GM19351 (cell line): ENCODE measurements around the gene FAM13A.

Experiments
- ATAC-seq: cut with Tn5 transposase; IDR thresholded peaks from one replicate; pipeline ENCODE4 v1.9.1; 2021; ENCODE audit warnings: mild to moderate bottlenecking, moderate library complexity; ENCODE audit not compliant: unreplicated experiment

FAM13A gene

DNA sequence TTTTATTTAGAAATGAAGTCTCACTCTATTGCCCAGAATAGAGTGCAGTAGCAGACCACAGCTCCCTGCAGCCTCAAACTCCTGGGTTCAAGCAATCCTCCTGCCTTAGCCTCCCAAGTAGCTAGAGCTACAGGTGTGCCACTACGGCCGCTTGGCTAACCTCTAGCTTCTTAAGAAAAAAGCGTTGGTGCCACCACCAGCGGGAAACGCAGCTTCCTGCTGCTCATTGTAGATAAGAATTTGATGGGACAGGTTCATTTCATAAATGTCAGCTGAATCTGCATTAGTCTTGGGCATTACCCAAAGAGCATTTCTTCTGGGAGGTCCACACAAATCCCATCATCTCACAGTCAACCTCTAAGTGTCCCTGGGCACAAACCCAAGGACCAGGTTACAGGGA is 326.2 kb downstream of the FAM13A start:
- ATAC-seq: no peak

DNA sequence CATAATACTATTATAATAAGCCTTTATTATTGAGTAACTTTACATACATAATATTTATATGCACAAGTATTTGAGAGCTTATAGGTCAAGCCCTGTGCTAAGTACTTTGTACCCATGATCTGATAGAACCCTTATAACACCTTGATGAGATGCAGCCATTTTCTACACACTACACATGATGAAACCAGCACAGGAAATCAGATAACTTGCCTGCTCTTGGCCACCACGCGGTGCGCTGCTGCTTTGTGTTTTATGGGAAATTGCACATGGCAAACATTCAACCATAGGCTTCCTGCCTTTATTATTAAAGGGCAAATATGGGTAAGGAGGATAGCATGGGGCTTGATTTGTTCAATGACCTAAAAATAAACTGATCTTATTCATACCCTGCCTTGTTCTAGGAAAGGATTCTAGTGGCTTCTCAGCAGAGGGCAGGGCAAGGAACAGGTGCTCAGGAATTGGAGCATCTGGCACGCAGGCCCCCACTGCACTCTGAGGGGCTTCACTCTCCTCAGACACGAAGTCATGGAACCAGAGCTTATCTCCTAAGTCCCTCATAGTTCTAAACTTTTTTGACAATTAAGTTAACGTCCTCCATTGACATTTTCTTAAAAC is 327.7 kb downstream of the FAM13A start:
- ATAC-seq: no peak

DNA sequence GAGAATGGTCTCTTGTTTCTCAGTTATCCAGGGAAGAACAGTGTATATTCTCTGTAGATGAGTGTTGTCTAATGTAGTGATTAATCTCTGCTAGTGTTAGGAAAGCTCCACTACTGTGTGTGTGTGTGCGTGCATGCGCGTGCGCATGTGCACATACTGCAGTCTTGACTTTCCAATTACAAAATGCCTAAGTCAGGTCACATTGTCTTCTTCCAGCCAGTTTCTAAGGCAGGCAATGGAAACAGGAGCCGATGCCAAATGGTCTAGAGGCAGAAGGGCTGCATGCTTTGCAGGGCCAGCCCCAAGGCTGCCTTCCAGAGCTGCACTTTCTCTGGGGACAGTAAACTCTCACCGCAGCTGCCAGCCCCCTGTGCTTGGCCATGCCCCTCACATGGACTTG is 328.8 kb downstream of the FAM13A start:
- no peak for ATAC-seq

DNA sequence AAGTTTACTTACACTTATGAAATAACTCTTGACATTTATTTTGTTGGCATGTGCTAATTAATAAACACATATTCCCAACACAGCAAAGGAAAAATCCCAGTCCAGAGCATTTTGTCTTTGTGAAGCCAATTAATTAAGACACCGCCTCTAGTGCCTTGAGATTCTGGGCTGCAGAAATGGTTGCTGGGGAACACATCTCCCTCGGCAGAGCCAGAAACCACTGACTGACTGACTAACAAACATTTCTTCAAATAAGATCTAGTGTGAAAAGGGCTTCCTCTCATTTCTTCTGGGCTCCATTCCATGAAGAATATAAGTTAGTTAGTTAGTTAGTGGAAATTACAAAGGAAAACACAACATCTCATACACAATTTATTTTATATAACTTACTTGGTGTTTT is 331.0 kb downstream of the FAM13A start:
- no peak for ATAC-seq

DNA sequence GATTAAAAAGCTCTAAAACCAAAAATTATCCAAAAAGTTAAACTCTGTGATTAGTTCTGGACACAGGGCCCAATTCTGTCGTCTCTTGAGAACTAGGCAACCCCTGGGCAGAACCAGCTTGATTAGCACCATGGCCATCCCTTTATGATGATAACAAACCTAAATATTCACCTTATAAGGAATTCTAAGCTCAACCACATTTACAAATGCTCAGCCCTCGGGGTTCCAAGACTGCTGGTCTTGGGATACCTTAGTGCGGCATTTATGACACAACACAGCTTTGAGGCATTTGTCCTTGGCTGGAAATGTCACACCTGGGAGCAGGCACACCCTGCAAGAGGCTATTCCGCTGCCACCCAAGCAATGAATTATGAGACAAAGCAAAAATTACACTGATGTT is 331.8 kb downstream of the FAM13A start:
- no peak for ATAC-seq

DNA sequence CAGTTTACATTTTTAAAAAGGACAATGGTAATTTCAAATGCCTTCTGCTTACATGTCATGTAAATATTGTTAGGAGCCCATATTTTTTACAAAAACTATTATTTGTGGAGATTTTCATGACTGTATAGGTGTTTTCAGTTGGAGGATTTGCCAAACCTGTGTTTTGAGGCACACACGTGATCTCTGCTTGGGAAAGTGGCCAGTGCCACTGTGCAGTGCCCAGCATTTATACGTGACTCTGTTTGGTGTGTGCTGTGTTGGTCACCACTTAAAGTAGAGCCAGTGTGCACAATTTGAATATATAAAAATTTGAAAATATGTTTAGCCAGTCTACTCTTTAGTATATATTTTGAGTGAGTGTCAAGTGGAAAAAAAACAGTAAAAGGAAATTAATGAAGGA is 332.6 kb downstream of the FAM13A start:
- ATAC-seq: no peak

DNA sequence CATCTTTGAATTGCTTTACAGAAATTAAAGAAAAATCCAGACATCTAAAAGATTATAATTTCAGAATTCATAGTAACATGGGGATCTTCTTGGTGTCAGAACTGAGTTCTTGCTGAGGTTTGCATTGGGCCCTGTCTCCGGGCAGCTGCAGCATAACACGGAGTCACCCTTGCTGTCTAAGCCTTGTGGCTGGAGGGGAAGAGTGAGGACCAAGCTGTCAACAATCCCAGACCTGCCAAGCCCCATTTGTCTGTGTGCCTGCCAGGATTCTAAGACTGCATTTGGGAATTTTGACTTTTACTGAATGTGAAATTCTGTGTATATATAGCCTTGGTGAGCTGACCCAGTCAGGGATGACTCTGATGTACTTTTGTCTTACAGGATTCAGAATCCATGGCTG is 334.2 kb downstream of the FAM13A start:
- ATAC-seq: no peak

DNA sequence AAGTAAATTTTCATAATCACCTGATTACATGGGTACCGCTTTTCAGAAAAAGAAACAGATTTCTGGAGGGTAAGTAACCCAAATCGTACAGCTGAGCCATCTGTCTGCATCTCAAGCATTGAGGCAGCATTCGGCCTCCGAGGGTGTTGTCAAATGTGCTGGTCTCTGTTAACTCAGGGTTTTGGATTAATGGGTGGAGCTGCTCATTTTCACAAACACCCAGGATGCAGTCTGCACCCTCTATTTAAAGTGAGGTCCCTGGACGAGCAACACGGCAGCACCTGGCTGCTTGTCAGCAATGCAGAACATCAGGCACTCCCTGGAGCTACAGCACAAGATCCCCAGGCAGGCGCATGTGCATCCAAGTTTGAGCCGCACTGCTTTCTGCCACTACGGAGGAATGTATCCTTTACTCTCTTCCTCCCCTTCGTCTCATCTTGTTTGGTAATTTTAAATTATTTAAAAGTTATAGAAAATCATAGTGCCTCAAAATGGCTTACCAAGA is 334.7 kb downstream of the FAM13A start:
- no peak for ATAC-seq

DNA sequence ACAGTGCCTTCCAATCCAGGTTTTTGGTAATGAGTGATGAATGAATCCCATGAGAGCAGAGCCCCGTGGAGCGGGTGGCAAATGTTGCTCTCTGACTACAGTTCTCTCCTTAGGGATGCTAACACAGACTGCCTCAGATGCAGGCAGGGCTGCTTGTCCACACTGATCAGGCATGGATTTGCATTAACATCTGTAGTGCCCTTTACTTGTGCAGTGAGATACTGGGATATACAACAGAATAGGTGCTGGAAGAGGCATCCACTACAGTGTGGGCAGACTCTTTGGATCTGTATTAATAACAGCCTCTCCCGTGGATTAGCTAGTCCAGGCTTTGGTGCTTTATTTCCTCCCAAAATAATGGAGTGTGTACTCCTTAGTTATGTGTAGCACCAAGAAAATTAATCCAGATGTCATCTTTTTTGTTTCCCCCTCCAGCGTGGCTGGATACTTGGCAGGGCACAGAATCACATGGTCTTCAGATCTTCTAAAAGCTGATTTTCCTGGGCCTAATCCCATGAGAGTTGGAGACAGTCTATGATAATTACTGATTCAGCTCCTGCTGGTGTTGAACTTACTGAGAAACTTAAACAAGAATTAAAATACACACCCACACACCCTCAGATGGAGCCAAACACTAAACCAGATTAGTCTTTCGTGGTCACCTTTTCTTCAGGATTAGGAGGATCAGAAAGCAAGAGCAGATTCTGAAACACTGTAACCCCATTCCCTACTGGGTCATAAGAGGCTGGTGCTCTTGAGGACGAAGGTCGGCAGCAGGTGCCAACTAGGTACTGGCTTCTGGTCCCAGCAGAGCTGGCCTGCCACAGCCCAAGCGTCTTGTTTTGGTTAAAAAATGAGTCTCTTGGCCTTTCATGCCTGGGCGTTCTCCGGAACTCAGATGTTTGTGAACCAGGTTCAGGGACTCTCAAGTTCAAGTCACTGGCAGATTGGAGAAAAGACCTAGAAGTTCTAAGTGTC is 336.2 kb downstream of the FAM13A start:
- ATAC-seq: no peak

DNA sequence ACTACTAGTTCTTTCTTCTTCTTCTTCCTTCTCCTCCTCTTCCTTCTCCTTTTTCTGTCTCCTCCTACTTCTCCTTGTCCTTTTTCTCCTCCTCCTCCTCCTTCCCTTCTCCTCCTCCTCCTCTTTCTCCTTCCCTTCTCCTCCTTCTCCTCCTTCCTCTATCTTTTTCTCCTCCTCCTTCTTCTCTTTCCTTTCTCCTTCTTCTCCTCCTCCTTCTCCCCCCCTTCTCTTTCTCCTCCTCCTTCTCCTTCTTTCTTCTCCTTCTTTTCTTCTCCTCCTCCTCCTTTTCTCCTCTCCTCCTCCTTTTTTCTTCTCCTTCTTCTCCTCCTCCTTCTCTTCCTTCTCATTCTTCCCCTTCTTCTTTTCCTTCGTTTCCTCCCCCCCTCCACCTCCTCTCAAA is 337.6 kb downstream of the FAM13A start:
- ATAC-seq: no peak

DNA sequence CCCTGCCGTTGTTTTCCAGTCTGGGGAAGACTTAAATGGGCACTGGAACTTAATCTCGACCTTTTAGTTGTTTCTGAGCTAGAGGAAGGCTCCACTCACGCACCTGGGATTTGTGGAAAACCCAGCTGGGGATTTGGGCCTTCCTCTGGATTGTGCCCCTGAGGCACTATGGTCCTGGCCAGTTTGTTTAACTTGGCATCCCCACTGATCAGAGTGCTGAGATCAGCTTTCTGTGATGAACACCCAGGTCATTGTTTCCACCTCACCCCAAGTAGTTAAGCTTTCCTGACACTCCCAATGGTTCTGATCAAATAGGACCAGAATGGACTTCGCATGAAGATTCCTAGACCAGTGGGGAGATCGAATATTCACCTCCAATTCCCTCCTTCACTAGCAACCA is 338.9 kb downstream of the FAM13A start:
- ATAC-seq: no peak

DNA sequence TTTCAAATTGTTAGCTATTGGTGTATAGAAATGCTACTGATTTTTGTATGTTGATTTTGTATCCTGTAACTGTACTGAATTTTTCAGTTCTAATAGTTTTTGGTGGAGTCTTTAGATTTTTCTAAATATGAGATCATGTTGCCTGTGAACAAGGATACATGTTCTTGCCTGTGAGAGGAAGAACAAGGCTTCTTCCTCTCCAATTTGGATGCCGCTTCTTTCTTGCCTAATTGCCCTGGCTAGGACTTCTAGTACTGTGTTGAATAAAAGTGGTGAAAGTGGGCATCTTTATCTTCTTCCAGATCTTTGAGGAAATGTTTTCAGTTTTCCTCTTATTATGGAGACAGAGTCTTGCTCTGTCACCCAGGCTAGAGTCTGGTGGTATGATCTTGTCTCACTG is 343.2 kb downstream of the FAM13A start:
- ATAC-seq: no peak

DNA sequence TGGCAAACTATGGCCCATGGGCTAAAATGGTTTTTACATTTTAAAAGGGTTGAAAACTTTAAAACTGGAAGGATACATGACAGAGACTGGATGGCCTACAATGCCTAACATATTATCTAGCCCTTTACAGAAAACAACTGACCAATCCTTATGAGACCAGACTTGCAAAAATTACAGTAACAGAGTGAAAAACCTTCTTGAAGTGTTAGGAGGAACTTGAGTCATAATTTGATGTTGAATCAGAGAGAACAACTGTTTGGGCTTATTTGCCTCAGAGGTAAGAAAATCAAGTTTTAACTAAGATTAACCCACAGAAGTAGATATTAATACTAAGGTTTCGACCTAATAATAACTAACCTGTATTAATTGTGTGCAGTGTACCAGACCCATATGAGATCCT is 347.0 kb downstream of the FAM13A start:
- no peak for ATAC-seq

DNA sequence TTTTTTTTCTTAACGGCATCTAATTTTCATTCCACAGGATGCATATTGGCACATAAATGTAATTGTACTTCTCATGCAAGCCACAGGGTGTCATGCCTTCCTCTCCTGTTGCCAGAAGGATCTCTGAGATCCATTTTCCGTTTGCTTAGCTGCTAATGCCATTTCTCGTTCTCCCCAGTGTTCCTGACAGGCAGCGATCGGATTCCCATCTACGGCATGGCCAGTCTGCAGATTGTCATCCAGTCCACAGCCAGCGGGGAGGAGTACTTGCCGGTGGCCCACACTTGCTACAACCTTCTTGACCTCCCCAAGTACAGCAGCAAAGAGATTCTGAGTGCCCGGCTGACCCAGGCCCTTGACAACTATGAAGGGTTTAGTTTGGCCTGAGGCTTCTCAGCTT is 350.4 kb downstream of the FAM13A start:
- no peak for ATAC-seq

DNA sequence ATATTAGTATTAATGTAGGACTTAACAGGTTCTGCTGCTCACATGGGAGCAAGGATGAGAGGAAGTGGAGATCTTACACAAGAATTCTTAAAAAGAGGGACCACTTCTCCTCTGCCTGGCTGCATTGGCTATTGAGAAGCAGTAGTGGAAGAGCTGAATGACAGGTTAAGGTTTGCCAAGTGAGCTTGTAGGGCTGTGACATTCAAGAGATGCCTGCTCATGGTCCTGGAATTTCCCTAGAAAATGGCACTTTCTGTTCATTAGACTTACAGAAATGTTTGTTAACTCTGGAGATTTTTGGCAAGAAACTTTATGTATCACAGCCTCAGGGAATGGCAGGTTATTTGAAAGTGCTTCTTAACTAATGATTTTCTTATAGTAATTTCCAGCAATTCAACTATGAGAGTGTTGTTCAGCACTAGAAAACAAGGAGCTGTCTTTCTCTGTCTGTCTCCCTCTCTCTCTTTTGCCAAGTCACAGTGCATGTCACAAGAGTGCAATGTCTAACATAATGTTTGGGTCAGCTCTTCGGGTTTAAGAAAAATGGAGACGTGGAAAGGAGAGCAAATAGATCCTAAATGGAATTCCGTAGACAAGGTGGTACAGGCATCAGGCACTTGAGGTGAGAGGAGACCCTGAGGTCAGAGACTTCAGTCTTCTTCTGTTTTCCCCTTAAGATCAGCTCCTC is 351.0 kb downstream of the FAM13A start:
- no peak for ATAC-seq

DNA sequence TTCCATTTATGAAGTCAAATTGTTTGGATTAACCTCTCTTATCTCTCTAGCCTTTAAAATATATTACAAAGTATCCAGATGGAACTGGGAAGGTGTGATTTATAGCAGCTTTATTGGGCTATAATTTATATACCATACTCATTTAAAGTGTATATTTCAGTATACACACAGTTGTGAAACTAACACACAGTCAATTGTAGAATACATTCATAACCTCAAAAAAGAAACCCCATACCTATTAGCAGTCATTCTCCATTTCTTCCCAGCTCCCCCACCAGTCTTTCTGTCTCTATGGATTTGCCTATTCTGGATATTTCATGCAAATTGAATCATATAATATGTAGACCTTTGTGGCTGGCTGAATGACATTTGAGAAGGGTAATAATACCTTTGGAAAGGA is 351.8 kb downstream of the FAM13A start:
- no peak for ATAC-seq

DNA sequence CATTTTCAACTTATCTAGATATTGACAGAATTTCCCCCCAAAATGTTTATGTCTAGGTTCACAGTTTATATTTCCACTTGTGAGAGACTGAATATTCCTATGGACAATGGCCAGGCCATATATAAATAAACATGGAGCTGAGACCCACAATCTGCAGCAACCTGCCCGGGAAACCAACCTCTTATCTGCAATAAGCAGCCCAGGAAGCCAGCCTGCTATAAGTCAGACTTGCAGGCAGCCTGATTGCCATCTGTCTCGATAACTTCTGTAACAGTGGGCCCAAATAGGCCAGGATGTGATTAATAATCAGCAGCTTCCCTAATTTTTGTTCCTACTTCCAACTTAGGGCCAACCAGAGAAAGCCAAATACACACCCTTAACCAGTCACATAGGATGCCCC is 354.2 kb downstream of the FAM13A start:
- ATAC-seq: no peak

DNA sequence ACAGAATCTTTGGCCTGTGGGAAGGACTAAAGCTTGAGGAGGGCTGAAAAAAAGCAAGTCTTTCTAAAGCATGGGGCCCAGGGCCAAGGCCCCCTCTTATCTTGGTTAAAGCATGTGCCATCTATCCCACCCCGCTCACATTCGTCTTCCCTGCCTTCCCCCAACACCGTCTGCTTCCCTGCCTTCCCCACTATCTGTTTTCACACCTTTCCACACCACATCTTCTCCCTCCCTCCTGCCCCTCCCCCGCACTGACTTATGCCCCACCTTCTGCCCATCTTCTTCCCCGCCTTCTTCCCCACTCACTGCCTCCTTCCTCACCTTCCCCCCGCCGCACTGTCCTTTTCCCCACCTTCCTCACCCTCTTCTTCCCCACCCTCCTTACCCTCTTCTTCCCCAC is 358.5 kb downstream of the FAM13A start:
- no peak for ATAC-seq

DNA sequence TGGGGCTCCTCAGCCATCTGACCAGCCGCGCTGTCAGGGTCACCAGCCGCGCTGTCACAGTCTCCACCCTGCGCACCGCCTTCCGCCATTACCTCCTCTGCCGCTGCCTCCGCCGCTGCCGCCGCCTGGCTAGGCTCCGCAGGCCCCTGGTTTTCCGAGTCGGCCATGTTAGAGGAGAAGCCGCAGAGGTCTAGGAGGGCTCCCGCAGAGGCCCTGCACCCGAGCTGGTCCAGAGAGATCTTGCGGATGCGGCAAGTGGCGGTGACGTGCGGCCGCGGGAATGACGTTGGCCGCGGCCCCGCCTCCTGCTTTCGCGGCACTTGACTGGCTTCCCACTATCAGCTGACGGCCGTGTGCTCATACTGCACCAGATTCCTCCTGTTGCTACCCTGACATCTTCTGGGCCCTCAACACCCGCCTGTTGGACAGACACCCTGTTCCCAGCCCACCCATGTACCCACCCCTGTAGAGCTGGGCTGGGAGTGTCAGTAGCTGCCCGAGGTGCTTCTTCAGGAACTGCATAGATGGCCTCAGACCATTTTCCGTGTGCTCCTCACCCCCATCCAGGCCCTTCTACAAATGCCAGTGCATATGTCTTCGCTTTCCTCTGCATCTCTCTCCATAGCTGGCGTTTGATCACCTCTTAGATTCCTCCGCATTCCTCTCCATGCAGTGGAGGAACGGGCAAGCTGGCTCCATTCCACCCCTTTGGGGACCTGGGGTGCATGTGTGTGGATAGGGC is 359.2 kb downstream of the FAM13A start, which contains the start of gene NAP1L5:
TSS of gene NAP1L5 (minus strand) at position 242 of the 742 bp plus-strand sequence. CDS start at position 167, 75 bp downstream.
- ATAC-seq: peak; percentile 94

DNA sequence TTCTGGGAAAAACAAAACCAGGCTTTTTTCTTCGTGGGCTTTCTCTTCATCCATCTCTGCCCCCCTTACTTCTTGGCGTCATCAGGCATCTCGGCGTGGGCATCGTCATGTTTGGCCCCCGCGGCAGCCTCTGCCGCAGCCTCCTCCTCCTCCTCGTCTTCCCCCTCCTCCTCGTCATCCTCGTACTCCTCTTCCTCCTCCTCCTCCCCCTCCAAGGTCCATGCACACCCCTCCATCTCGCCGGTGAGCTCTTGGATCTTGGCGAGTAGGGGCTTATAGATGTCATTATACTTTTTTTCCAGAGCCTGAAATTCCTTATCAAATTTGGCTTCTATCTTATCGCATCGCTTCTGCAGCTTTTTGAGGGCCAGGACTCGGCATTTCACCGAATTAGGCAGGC is 359.8 kb downstream of the FAM13A start:
- peak; percentile 18 for ATAC-seq

DNA sequence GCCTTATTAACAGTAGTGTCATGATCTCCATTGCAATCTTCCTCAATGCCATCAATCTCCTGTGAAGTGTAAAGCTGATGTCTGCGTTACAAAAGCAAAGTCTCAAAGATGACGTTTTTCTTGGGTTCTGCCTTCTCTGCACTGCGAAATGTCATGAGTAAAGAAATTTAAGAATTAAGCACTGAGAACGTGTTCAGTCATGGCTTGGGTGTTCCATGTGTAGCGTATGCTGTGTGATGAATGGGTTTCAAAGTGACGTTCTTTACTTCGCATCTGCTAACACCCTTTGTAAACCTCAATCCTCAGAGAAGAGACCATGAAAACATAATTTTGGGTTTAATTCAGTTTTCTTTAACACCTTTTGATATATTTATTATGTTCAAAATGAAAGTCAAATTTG is 360.4 kb downstream of the FAM13A start:
- ATAC-seq: no peak
